ENCODE measurements around the gene SFXN3.

Gene SFXN3

DNA sequence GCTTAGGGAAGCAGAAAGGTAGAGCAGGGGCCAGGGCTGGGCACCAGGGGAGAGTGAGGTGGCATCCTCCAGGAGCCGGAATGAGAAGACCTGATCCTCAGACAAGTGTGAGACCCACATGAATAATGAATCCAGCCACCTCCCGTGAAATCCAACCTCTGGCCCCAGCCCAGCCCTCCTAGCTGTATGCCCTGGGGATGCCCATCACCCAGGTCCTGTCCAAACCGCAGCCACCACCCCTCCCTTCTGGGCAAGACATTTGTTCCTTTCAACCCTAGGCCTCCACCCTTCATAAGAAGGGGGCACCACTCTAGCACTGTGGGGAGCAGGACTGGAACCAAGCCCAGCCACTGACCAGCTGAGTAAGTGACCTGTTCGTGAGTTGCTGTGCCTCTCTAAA is 9.8 kb upstream of the SFXN3 start:
- TF ChIP-seq, protein P1, sequence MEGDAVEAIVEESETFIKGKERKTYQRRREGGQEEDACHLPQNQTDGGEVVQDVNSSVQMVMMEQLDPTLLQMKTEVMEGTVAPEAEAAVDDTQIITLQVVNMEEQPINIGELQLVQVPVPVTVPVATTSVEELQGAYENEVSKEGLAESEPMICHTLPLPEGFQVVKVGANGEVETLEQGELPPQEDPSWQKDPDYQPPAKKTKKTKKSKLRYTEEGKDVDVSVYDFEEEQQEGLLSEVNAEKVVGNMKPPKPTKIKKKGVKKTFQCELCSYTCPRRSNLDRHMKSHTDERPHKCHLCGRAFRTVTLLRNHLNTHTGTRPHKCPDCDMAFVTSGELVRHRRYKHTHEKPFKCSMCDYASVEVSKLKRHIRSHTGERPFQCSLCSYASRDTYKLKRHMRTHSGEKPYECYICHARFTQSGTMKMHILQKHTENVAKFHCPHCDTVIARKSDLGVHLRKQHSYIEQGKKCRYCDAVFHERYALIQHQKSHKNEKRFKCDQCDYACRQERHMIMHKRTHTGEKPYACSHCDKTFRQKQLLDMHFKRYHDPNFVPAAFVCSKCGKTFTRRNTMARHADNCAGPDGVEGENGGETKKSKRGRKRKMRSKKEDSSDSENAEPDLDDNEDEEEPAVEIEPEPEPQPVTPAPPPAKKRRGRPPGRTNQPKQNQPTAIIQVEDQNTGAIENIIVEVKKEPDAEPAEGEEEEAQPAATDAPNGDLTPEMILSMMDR (IDR thresholded peaks at IDR 0.05; ENCODE audit: insufficient read depth, low read length, poor library complexity, severe bottlenecking): no peak
- DNase-seq (ENCODE audit: extremely low read depth, insufficient read length): no peak
- H3K4me3 ChIP-seq (replicated peaks; ENCODE audit: low read depth, low read length): no peak overlapping the region
- no peaks in the 10 kb centered on the region for H3K36me3 ChIP-seq (ENCODE audit: control insufficient read depth, insufficient read depth, low read length)
- peaks cover 2% of the 10 kb centered on the region for H3K27me3 ChIP-seq (replicated peaks; ENCODE audit: control insufficient read depth, insufficient read depth, low read length)

DNA sequence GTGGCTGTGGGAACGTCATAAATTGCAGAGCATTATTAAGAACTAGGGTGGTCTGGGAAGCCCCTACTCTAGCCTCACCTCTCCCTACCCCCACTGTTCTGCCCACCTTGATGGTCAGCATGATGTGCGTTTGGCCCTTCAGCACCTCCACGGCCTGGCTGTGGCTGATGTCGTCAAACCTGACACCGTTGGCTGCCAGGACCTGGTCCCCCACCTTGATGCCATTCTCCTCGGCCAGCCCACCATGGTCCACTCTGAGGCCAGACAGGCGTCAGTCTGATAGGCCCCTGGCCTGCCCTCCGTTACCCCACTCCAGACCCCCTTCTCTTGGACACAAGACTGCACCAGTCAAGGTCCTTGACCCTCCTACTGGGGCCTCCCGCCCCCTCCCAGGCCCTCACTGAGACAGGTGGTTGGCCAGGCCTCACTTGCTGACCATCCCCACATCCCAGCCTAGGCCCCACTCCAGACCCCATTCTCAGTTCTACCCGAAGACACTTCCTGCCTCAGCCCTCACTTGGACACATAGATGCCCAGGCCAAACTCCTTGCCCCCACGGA is 9.3 kb upstream of the SFXN3 start:
- Histone ChIP-seq H3K4me3 (replicated peaks; ENCODE audit: low read depth, low read length) (no peak overlapping the region), H3K27me3 (replicated peaks; ENCODE audit: control insufficient read depth, insufficient read depth, low read length) (peaks cover 2% of the 10 kb centered on the region), H3K36me3 (ENCODE audit: control insufficient read depth, insufficient read depth, low read length) (no peaks in the 10 kb centered on the region)
- TF ChIP-seq, protein P1 (IDR thresholded peaks at IDR 0.05; ENCODE audit: insufficient read depth, low read length, poor library complexity, severe bottlenecking): no peak
- DNase-seq (ENCODE audit: extremely low read depth, insufficient read length): no peak

DNA sequence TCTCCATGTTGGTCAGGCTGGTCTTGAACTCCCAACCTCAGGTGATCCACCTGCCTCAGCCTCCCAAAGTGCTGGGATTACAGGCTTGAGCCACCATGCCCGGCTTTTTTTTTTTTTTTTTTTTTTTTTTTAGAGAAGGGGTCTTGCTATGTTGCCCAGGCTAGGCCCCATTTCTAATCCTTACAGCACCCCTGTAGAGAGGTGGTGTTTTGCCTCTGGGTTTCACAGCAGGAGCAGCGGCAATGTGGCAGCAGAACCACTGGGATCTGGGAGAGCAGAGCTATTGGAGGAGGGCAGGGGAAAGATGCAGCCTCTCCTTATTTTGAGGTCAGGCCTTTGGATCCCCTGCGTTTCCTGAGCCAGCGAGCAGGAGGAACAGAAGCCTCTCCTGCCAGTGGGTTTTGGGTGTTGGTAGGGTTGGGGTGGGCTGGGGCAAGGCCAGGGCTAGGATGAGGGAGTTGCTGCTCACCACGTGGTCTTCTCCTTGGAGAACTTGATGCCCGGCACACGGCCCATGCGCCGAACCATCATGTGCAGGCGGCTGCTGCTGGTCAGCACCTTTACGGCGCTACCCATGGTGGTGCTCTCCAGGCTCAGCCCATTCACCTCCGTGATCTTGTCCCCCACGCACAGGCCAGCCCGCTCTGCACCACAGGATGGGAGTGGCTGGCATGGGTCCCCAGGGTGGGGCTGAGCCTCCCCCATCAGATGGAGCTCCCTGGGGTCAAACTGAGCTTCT is 7.9 kb upstream of the SFXN3 start:
- Histone ChIP-seq H3K36me3 (ENCODE audit: control insufficient read depth, insufficient read depth, low read length) (no peaks in the 10 kb centered on the region), H3K4me3 (replicated peaks; ENCODE audit: low read depth, low read length) (no peak overlapping the region), H3K27me3 (replicated peaks; ENCODE audit: control insufficient read depth, insufficient read depth, low read length) (no peaks in the 10 kb centered on the region; the same call in 1 of the 2 replicates)
- no peak for DNase-seq (ENCODE audit: extremely low read depth, insufficient read length)
- TF ChIP-seq, protein P1 (IDR thresholded peaks at IDR 0.05; ENCODE audit: insufficient read depth, low read length, poor library complexity, severe bottlenecking): no peak

DNA sequence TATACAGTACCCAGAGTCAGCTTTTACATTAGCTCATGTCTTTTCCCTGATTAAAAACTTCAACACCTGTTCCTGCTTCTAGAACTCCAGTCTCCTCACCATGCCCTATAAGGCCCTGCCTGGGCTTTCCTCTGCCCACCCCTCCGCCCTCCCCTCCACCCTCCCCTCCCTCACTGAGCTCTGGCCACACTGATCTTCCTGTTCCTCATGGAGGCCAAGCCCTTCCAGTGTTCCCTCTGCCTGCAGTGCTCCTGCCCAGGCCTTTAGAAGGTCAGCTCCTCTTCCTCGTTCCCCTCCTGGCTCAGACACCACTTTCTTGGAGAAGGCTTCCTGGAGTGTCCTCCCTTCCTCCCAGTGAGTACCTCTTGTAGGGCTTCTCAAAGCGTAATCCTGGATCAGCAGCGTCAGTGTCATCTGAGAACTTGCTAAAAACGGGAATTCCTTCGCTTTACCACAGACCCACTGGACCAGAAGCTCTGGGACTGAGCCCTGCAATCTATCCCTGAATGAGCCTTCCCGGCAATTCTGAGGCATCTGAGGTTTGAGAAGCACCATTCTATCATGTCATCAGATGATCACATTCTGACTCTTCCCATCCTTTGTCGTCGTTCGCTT is 3.8 kb upstream of the SFXN3 start:
- H3K27me3 ChIP-seq (replicated peaks; ENCODE audit: control insufficient read depth, insufficient read depth, low read length): no peaks in the 10 kb centered on the region; the same call in 1 of the 2 replicates
- no peak for DNase-seq (ENCODE audit: extremely low read depth, insufficient read length)
- TF ChIP-seq, protein P1 (IDR thresholded peaks at IDR 0.05; ENCODE audit: insufficient read depth, low read length, poor library complexity, severe bottlenecking): no peak

DNA sequence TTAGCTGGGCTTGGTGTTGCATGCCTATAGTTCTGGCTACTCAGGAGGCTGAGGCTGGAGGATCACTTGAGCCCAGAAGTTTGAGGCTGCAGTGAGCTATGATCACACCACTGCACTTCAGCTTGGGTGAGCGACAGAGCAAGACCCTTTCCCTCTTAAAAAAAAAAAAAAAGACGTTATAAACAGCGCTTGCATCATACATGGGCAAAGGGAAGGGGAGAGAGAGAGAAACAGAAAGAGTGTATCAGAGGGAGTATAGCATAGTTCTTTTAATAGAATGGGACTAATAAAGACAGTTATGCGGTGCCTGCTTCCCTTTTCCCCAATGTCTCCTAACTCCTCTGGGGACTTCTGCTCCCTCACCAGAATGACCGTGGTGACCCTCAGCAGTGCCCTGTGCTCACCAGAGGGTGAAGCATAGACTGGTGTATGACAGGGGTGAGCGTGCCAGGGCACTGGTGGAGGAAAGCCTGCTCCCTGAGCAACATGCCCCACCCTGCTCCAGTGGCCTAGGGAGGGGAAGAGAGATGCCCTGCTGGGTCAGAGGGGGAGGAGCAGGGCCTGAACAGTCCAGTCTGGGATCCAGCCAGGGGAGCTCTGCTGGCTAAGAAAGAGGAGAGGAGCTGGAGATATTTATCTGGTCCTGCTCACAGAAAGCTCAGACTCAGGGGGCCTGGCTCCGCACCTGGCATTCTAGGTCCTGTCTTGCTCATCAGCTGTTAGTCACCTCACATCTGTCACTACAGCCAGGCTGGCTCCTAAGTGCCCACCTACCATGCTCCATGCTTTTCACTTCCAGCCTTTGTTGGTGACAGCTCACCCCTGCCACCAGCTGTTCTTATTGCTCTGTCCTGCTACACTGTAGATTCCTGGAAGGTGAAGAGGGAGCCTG is 2.3 kb upstream of the SFXN3 start:
- TF ChIP-seq, protein P1 (IDR thresholded peaks at IDR 0.05; ENCODE audit: insufficient read depth, low read length, poor library complexity, severe bottlenecking): no peak
- no peaks in the 10 kb centered on the region for H3K36me3 ChIP-seq (ENCODE audit: control insufficient read depth, insufficient read depth, low read length)
- no peak overlapping the region for H3K4me3 ChIP-seq (replicated peaks; ENCODE audit: low read depth, low read length)
- no peak for DNase-seq (ENCODE audit: extremely low read depth, insufficient read length)
- H3K27me3 ChIP-seq (replicated peaks; ENCODE audit: control insufficient read depth, insufficient read depth, low read length): no peaks in the 10 kb centered on the region; the same call in 1 of the 2 replicates

More for the DNA sequence above, 3.8 kb upstream of the SFXN3 start:
- Histone ChIP-seq H3K4me3 (replicated peaks; ENCODE audit: low read depth, low read length) (no peak overlapping the region), H3K36me3 (ENCODE audit: control insufficient read depth, insufficient read depth, low read length) (no peaks in the 10 kb centered on the region)

Data from GM06990 (cell line).